Activated CD4-positive, alpha-beta T cell treated with anti-CD3 and anti-CD28 coated beads for 48 hours (primary cell): ENCODE data around the gene MDK.
"Not testable (repeated sequence)": the region's sequence is repeated elsewhere in the genome, so short reads cannot be mapped to it uniquely, and the experiment has no call there.

ENCODE experiments used
- DNase-seq: peaks from one replicate; pipeline ENCODE4 v3.0.0-alpha.2; 2020

MDK gene

GRCh38 chr11:46369458-46370152, 11.9 kb upstream of the MDK start:
- DNase-seq: peak; percentile 75

GRCh38 chr11:46370253-46370652, 11.2 kb upstream of the MDK start:
- no peak for DNase-seq

GRCh38 chr11:46371262-46371661, 10.2 kb upstream of the MDK start:
- not testable (repeated sequence) for DNase-seq

- DNase-seq: no peak
Observed at GRCh38 chr11:46372086-46372485, 9.4 kb upstream of the MDK start.

- not testable (repeated sequence) for DNase-seq
Observed at GRCh38 chr11:46372501-46372900, 9.0 kb upstream of the MDK start.

GRCh38 chr11:46373787-46374740, 7.4 kb upstream of the MDK start:
- no peak for DNase-seq

GRCh38 chr11:46374815-46375214, 6.7 kb upstream of the MDK start:
- DNase-seq: no peak

GRCh38 chr11:46375392-46376101, 5.9 kb upstream of the MDK start:
- no peak for DNase-seq

GRCh38 chr11:46376258-46377050, 5.0 kb upstream of the MDK start:
- DNase-seq: no peak

GRCh38 chr11:46377290-46377689, 4.2 kb upstream of the MDK start:
- no peak for DNase-seq

GRCh38 chr11:46377831-46378230, 3.6 kb upstream of the MDK start:
- no peak for DNase-seq

- DNase-seq: no peak
Observed at GRCh38 chr11:46378296-46378695, 3.2 kb upstream of the MDK start.

- no peak for DNase-seq
Observed at GRCh38 chr11:46378811-46379481, 2.5 kb upstream of the MDK start.

- not testable (repeated sequence) for DNase-seq
Observed at GRCh38 chr11:46379482-46380293, 1.8 kb upstream of the MDK start.

- DNase-seq: peak; percentile 78
Observed at GRCh38 chr11:46380340-46381047, 975 bp upstream of the MDK start.

- DNase-seq: no peak
Observed at GRCh38 chr11:46381819-46382645, 563 bp downstream of the MDK start.

- no peak for DNase-seq
Observed at GRCh38 chr11:46382646-46383403, 1.4 kb downstream of the MDK start.

- DNase-seq: no peak
Observed at GRCh38 chr11:46383404-46383758, 1.9 kb downstream of the MDK start.
